K562 (cell line): Measurements from ENCODE around the gene AKR1C3. TPM values are rescaled to one million over a fixed set of nuclear protein-coding genes. Genes with fewer than 3 reads are reported as not detected.
"Not testable (repeated sequence)": the region's sequence is repeated elsewhere in the genome, so short reads cannot be mapped to it uniquely, and the experiment has no call there.

ENCODE experiments used
- ATAC-seq: fragments of 200-7000 bp; cut with Tn5 transposase; 3 replicates; pipeline ENCODE4 v1.9.1; 2020; ENCODE audit warnings: moderate library complexity
- BruUV-seq: library from RNA; stranded (reverse); fragments of 400-500 nt; replicated peaks from 2 replicates; lab custom pipeline; 2021; lab: Mats Ljungman, UMichigan
- CTCF ChIA-PET: fragments of 300-600 bp; formaldehyde crosslinking; extraction: SDS; loops from one replicate; lab custom pipeline; 2021; ENCODE audit warnings: low intra/inter-chr PET ratio; lab: Yijun Ruan, JAX
- POLR2A ChIA-PET: fragments of 300-600, 350-650 bp; sonication (Branson Sonifier 250); formaldehyde crosslinking; extraction: SDS; loops from one replicate; lab custom pipeline; 2021; ENCODE audit warnings: antibody characterized with exemption, inconsistent platforms; lab: Yijun Ruan, JAX
- DNase-seq, 4 experiments: peaks; one replicate each; pipeline versions ENCODE4 v3.0.0 to v3.0.0-alpha.2; 2011 to 2018; ENCODE audit warnings: low spot score in 3 of 4, mixed read lengths in 3 of 4; ENCODE audit errors: extremely low read depth in 1 of 4
- FAIRE-seq: peaks from 2 replicates; lab custom pipeline; 2011; peaks lifted over from hg19 to GRCh38; lab: Jason Lieb, UNC
- H2AFZ ChIP-seq: 2 replicates; pipeline ENCODE4 v1.6.0; 2011; ENCODE audit warnings: low read depth, low read length, control low read depth, inconsistent platforms
- H3K27ac ChIP-seq: fragments of 200-600 bp; 3 replicates; pipeline ENCODE4 v1.8.0; 2011; ENCODE audit warnings: low read depth, mild to moderate bottlenecking, control low read depth, inconsistent platforms, low read length, moderate library complexity, mixed read lengths; ENCODE audit errors: extremely low read depth
- H3K27me3 ChIP-seq, 2 experiments: fragments of 300-600 bp in 1 of 2; 2 replicates in 1 of 2; 3 replicates in 1 of 2; pipeline versions ENCODE4 v1.6.0 to v1.8.0; 2011; ENCODE audit warnings: inconsistent platforms in 2 of 2, low read length in 2 of 2, mild to moderate bottlenecking in 1 of 2, mixed read lengths in 1 of 2, moderate library complexity in 1 of 2; ENCODE audit not compliant: control insufficient read depth in 2 of 2, insufficient read depth in 2 of 2
- H3K36me3 ChIP-seq: fragments of 300-600 bp; 3 replicates; pipeline ENCODE4 v1.8.0; 2011; ENCODE audit warnings: mild to moderate bottlenecking, low read length, inconsistent platforms; ENCODE audit not compliant: control insufficient read depth, insufficient read depth
- H3K4me1 ChIP-seq, 2 experiments: fragments of 200-600 bp in 1 of 2; replicated peaks in 1 of 2; 2 replicates in 1 of 2; 3 replicates in 1 of 2; pipeline versions ENCODE4 v1.5.1 to v1.8.0; 2011; ENCODE audit warnings: inconsistent platforms in 2 of 2, low read length in 2 of 2, mild to moderate bottlenecking in 1 of 2, mixed read lengths in 1 of 2, moderate library complexity in 1 of 2; ENCODE audit not compliant: control insufficient read depth in 2 of 2, insufficient read depth in 2 of 2
- H3K4me2 ChIP-seq: 2 replicates; pipeline ENCODE4 v1.6.1; 2011; ENCODE audit warnings: low read length, control low read depth, inconsistent platforms, mixed read lengths; ENCODE audit not compliant: insufficient read depth
- H3K4me3 ChIP-seq: fragments of 200-600 bp; sonication (generic), shearing (Covaris generic); 2 replicates; pipeline ENCODE4 v1.5.1; 2016; ENCODE audit warnings: control low read depth, inconsistent platforms
- H3K79me2 ChIP-seq: fragments of 200-600 bp; 3 replicates; pipeline ENCODE4 v1.8.0; 2011; ENCODE audit warnings: low read length, inconsistent platforms; ENCODE audit not compliant: control insufficient read depth, insufficient read depth
- H3K9ac ChIP-seq, 2 experiments: 2 replicates each; pipeline versions ENCODE4 v1.6.0 to v1.6.1; 2011; ENCODE audit warnings: low read depth in 2 of 2, low read length in 2 of 2, control low read depth in 1 of 2, inconsistent platforms in 1 of 2, mild to moderate bottlenecking in 1 of 2, mixed read lengths in 1 of 2; ENCODE audit not compliant: insufficient read depth in 1 of 2
- H3K9me1 ChIP-seq: one replicate; pipeline ENCODE4 v1.6.0; 2011; ENCODE audit warnings: inconsistent platforms, mild to moderate bottlenecking, low read length, moderate library complexity; ENCODE audit not compliant: control insufficient read depth, insufficient read depth
- H3K9me3 ChIP-seq: replicated peaks from 2 replicates; pipeline ENCODE4 v1.5.1; 2011; ENCODE audit warnings: low read depth, low read length, inconsistent platforms; ENCODE audit not compliant: control insufficient read depth, insufficient read depth
- H4K20me1 ChIP-seq: replicated peaks from 2 replicates; pipeline ENCODE4 v1.6.1; 2011; ENCODE audit warnings: low read length, inconsistent platforms, mixed read lengths; ENCODE audit not compliant: control insufficient read depth, insufficient read depth
- ADNP ChIP-seq: fragments of 200-800 bp; sonication (Bioruptor generic); IDR thresholded peaks from 2 replicates; pipeline ENCODE4 v1.6.1; 2016; ENCODE audit warnings: missing genetic modification characterization, missing compliant biosample characterization
- DNMT1 ChIP-seq: fragments of 450-650 bp; IDR thresholded peaks from 2 replicates; pipeline ENCODE4 v1.6.1; 2016; ENCODE audit warnings: antibody characterized with exemption, mild to moderate bottlenecking
- ETV5 ChIP-seq: sonication (generic); formaldehyde crosslinking; IDR thresholded peaks from 2 replicates; pipeline ENCODE4 v1.4.0; 2020; ENCODE audit warnings: low read depth, mild to moderate bottlenecking, missing genetic modification reagents
- GABPB1 ChIP-seq: sonication (generic); formaldehyde crosslinking; IDR thresholded peaks from 2 replicates; pipeline ENCODE4 v1.8.0; 2022; ENCODE audit warnings: mild to moderate bottlenecking, missing genetic modification reagents
- GTF3C2 ChIP-seq: IDR thresholded peaks from 3 replicates; pipeline ENCODE4 v1.6.1; 2011; ENCODE audit warnings: borderline replicate concordance, mild to moderate bottlenecking, moderate library complexity; ENCODE audit not compliant: insufficient read length; ENCODE audit errors: extremely low read depth
- MXD1 ChIP-seq: fragments of 250-450 bp; sonication (Bioruptor Pico); IDR thresholded peaks from 2 replicates; pipeline ENCODE4 v1.8.0; 2021; ENCODE audit warnings: borderline replicate concordance, mild to moderate bottlenecking, moderate library complexity; ENCODE audit not compliant: poor library complexity, severe bottlenecking
- SP1 ChIP-seq: sonication (generic); formaldehyde crosslinking; IDR thresholded peaks from 2 replicates; pipeline ENCODE4 v1.8.1; 2022; ENCODE audit warnings: mild to moderate bottlenecking, missing genetic modification reagents
- ZFX ChIP-seq: sonication (generic); formaldehyde crosslinking; IDR thresholded peaks from 2 replicates; pipeline ENCODE4 v1.8.0; 2022; ENCODE audit warnings: mild to moderate bottlenecking, missing genetic modification reagents, moderate library complexity
- ZNF436 ChIP-seq: fragments of 250-450, 450-650 bp; sonication (Bioruptor Pico); formaldehyde crosslinking; IDR thresholded peaks from 2 replicates; pipeline ENCODE4 v1.7.0; 2020; ENCODE audit warnings: mild to moderate bottlenecking
- WGBS: fragments of 100-300 bp; shearing (Covaris generic); methylation state at CpG from one replicate; pipeline ENCODE4 v1.1.6; 2016; ENCODE audit warnings: low coverage, mixed read lengths; ENCODE audit not compliant: insufficient coverage; ENCODE audit errors: missing lambda C conversion rate; 5-methylcytosine and 5-hydroxymethylcytosine counted together
- in situ Hi-C: fragments of 300-500 bp; cut with MboI; formaldehyde crosslinking; loops from 4 replicates; pipeline ENCODE4 v1.15.0; 2018; ENCODE audit warnings: inconsistent platforms, mixed read lengths
- intact Hi-C: fragments of 100-400 bp; cut with micrococcal nuclease; formaldehyde crosslinking; loops from 2 replicates; pipeline ENCODE4 v1.14.2; 2022
- polyA plus RNA-seq, 8 experiments: library from polyadenylated mRNA; depleted of rRNA in 4 of 8; stranded (reverse) in 5 of 8; unstranded in 3 of 8; fragments of >200 nt; fragmentation: Nextera tagmentation in 2 of 8; fragmentation: Illumina TruSeq in 1 of 8; extraction: Ambion mirVana in 2 of 8; extraction: Trizol in 1 of 8; gene quantifications; 2 replicates each; pipeline versions ENCODE4 v1.2.1 to v1.2.3, GENCODE V29; 2011 to 2014; ENCODE audit warnings: inconsistent platforms in 1 of 8, missing spikeins in 1 of 8
- total RNA-seq, 7 experiments: library from RNA; depleted of rRNA in 6 of 7; stranded (reverse); fragments of >200 nt in 6 of 7; fragmentation: Illumina TruSeq in 2 of 7; extraction: Trizol in 2 of 7; gene quantifications; 2 replicates each; pipeline versions ENCODE4 v1.2.1 to v1.2.3, GENCODE V29; 2011 to 2021; ENCODE audit warnings: low replicate concordance in 1 of 7

Gene AKR1C3
- total and polyA plus RNA-seq, 9 of the 15 experiments (the other 6 are each of a cell fraction or from before 2014, with no cell fraction given): 4.6 to 20.4 (median 10.1) TPM

- Histone ChIP-seq H3K4me2 (no peak overlapping the region), H3K79me2 (no peaks in the 10 kb centered on the region), H3K27me3 (no peaks in the 10 kb centered on the region), H3K9me3 (peaks cover 2% of the 10 kb centered on the region; the same call in 1 of the 2 replicates), H3K27ac (no peak overlapping the region), H3K9ac (no peak overlapping the region), H4K20me1 (no peaks in the 10 kb centered on the region), H3K4me3 (no peak overlapping the region), H2AFZ (no peak overlapping the region), H3K4me1 (no peaks in the 10 kb centered on the region), H3K9me1 (no peaks in the 10 kb centered on the region), H3K36me3 (no peaks in the 10 kb centered on the region)
- ChIA-PET POLR2A (interaction anchor here (1.2 kb wide), 1 partner anchor 15 kb away, joined by 3 read pairs; no protein-coding TSS in a partner anchor), CTCF (no interaction called here)
- intact Hi-C loops: no loop called here
- FAIRE-seq (no peak), ATAC-seq (no peak), DNase-seq (no peak)
- WGBS: 14% methylated on average over 3 of the region's 3 CpGs
- in situ Hi-C loops: no loop called here
- TF ChIP-seq SP1: no peak
- no peak for TF ChIP-seq GTF3C2
- TF ChIP-seq ADNP (tag): no peak
- TF ChIP-seq MXD1: no peak
- TF ChIP-seq DNMT1: no peak
- TF ChIP-seq ETV5 (CRISPR knock-in tag): no peak
- no peak for TF ChIP-seq ZFX (CRISPR knock-in tag)
- no peak for TF ChIP-seq GABPB1 (CRISPR knock-in tag)
- TF ChIP-seq ZNF436: no peak
- no TSS peak for BruUV-seq
These were observed 22.8 kb downstream of the AKR1C3 start for GRCh38 chr10:5117026-5117425.

GRCh38 chr10:5119997-5120396 lies 25.8 kb downstream of the AKR1C3 start:
- ATAC-seq, FAIRE-seq, intact Hi-C loops: not testable (repeated sequence)

More at GRCh38 chr10:5119997-5120396, 25.8 kb downstream of the AKR1C3 start:
- CTCF ChIA-PET, POLR2A ChIA-PET, H3K9me1 ChIP-seq, H3K27me3 ChIP-seq, BruUV-seq, H3K27ac ChIP-seq, H3K4me2 ChIP-seq, H3K9ac ChIP-seq, in situ Hi-C loops, H3K4me3 ChIP-seq, H3K4me1 ChIP-seq, H3K36me3 ChIP-seq, H4K20me1 ChIP-seq, H2AFZ ChIP-seq, H3K9me3 ChIP-seq, H3K79me2 ChIP-seq, DNase-seq: not testable (repeated sequence)
- 34% methylated on average over 5 of the region's 5 CpGs for WGBS
